ENCODE results near the gene NKAP.
"Not testable (repeated sequence)": the region's sequence is repeated elsewhere in the genome, so short reads cannot be mapped to it uniquely, and the experiment has no call there.

NKAP gene

GRCh38 chrX:119955807-119956570, 12.4 kb upstream of the NKAP start:
- ATAC-seq = peak; percentile 96
- Mint-ChIP-seq H3K27ac (peak overlapping the region in 1 of 2 donors; percentile 54), H3K4me1 (peaks cover 31% of the 10 kb centered on the region), H3K27me3 (peaks cover 42% of the 10 kb centered on the region), H3K4me3 (peak overlapping the region; percentile 24 to 25)
- not testable (repeated sequence) for H3K9me3 Mint-ChIP-seq
- peak; percentile 65 to 85 for DNase-seq

DNA sequence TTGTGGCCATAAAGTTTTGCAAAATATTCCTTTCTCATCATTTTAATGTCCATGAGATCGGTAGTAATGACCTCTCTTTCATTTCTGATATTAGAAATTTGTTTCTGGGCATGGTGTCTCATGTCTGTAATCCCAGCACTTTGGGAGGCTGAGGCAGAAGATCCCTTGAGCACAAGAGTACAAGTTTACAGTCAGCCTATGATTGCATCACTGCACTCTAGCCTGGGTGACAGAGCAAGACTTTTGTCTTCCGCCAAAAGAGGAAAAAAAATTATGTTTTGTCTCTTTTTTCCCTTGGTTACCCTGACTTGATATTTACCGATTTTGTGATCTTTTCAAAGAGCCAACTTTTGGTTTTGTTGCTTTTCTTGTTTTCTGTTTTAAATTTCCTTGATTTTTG, 10.8 kb upstream of the NKAP start:
- H3K4me1 Mint-ChIP-seq = peaks cover 31% of the 10 kb centered on the region
- peak overlapping the region in 1 of 2 donors; percentile 13 for H3K4me3 Mint-ChIP-seq
- no peaks in the 10 kb centered on the region for H3K9me3 Mint-ChIP-seq
- ATAC-seq (no peak), DNase-seq (no peak)
- H3K27me3 Mint-ChIP-seq = peaks cover 28% of the 10 kb centered on the region
- H3K27ac Mint-ChIP-seq = no peak overlapping the region

DNA sequence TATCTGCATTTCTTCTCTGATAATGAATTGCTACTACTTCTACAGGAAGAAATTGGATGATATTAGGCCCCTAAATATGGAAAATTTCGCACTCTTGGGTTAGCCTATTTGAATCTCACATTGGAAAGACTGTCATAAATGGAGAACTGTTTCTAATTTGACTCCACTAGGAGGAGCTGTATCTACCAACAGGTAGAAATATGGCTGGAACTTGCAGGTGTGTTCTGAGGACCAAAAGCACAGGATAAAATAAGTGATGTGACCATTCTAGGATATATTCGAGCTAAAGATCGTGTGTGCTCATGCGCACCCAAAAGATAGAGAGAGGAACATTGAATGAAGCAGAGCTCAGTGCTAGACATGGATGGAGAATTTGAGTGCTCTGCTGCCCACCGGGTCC, 4.8 kb upstream of the NKAP start:
- DNase-seq (no peak), ATAC-seq (no peak)
- H3K27me3 Mint-ChIP-seq = peaks cover under 1% of the 10 kb centered on the region
- peaks cover 8% of the 10 kb centered on the region for H3K4me1 Mint-ChIP-seq
- no peak overlapping the region for H3K4me3 Mint-ChIP-seq
- H3K27ac Mint-ChIP-seq = no peak overlapping the region
- H3K9me3 Mint-ChIP-seq = no peaks in the 10 kb centered on the region

DNA sequence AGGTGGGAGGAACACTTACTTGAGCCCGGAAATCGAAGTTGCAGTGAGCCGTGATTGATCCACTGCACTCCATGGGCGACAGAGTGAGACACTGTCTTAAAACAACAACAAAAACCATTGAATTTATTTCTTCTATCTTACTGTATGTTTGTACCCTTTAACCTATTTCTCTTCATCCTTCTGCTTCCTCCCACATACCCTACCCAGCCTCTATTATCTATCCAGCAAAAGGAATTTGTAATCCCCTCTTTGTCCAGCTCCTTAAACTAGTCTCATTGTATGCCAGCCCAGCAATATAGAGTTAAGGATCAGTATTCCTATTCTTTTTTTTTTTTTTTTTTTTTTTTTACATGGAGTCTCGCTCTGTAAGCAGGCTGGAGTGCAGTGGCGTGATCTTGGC, 1.9 kb upstream of the NKAP start:
- ATAC-seq (no peak), DNase-seq (no peak)
- peaks cover 17% of the 10 kb centered on the region for H3K4me1 Mint-ChIP-seq
- no peaks in the 10 kb centered on the region for H3K27me3 Mint-ChIP-seq
- H3K4me3 Mint-ChIP-seq = no peak overlapping the region
- no peak overlapping the region for H3K27ac Mint-ChIP-seq
- H3K9me3 Mint-ChIP-seq = no peaks in the 10 kb centered on the region

DNA sequence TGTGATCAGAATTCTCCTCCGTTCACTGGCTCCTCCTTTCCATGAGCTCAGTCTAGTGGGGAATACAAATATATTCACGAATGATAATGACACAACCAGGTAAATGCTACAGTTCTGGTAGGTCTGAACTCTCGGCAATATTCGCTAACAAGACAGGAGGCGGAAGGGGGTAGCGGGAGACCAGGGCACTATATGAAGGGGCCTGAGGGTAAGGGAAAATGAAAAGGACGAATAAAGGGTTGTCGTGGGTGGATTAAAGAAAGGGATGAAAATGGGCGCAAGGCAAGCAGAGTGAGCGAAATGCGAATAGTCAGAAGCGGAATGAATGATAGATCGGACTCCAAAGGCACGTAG, 743 bp downstream of the NKAP start:
- DNase-seq (no peak), ATAC-seq (peak; percentile 41)
- Mint-ChIP-seq H3K9me3 (no peaks in the 10 kb centered on the region), H3K4me1 (peaks cover 9% of the 10 kb centered on the region), H3K27ac (peak overlapping the region; percentile 96 to 99), H3K27me3 (no peaks in the 10 kb centered on the region), H3K4me3 (peak overlapping the region; percentile 89 to 95)

DNA sequence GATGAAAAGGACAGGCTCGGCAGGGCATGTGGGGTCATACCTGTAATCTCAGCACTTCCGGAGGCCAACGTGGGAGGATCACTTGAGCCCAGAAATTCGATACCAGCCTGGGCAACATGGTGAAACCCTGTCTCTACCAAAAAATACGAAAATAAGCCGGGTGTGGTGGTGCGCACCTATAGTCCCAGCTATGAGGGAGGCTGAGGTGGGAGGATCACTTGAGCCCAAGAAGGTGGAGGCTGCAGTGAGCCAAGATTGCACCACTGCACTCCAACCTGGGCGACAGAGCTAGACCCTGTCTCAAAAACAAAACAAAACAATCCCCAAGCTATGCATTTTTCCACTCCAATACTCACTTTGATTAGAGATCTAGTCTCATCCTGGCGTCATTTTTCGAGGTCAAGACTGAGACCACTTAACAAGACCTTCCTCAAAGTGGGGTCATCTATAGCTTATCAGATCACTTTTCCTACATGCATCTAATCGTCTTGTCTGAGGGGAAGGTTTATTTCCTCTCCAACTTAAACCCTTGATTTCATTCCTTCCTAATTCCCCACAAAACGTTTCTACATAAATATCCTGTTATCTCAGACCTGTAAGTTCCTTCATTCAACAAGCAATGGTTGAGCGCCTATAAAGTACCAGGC, 1.3 kb downstream of the NKAP start:
- peak overlapping the region; percentile 89 to 95 for H3K4me3 Mint-ChIP-seq
- no peak for DNase-seq
- H3K27me3 Mint-ChIP-seq = no peaks in the 10 kb centered on the region
- H3K27ac Mint-ChIP-seq = peak overlapping the region; percentile 96 to 99
- H3K9me3 Mint-ChIP-seq = no peaks in the 10 kb centered on the region
- peaks cover 9% of the 10 kb centered on the region for H3K4me1 Mint-ChIP-seq
- ATAC-seq = no peak

GRCh38 chrX:119941336-119941735, 2.2 kb downstream of the NKAP start:
- Mint-ChIP-seq H3K27ac (no peak overlapping the region), H3K9me3 (no peaks in the 10 kb centered on the region), H3K4me3 (peak overlapping the region; percentile 89 to 95), H3K27me3 (no peaks in the 10 kb centered on the region), H3K4me1 (peaks cover 9% of the 10 kb centered on the region)
- DNase-seq = no peak
- no peak for ATAC-seq

DNA sequence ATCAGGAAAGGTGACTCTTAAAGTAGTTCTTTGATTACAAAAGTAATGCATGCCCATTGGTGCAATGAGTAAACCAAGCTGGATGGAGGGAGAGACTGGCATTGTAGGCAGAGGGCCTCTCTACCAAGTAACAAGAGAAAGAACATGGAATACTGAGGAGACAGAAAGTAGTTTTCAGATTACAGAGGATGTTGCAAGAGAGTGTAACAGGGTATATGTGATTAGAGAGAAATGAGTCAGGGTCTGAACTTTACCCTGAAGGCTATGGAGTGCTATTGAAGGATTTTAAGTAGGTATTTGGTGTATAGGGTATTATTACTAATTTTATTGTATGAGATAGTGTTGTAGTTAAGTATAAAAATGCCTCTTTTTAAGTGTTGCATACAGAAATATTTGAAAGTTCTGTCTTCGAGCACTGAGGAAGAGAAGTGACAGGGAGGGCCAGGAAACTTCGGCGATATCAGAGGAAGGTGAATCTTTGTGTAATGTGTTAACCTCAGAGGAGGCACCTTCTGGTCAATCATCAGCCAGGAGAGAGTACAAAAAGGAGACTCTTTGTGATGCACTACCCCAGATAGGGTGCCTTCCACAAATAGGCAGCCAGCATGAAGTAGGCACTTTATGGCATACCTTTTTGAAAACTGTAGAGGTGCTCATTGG, 8.2 kb downstream of the NKAP start:
- DNase-seq = no peak
- Mint-ChIP-seq H3K9me3 (no peaks in the 10 kb centered on the region), H3K27me3 (no peaks in the 10 kb centered on the region), H3K4me3 (no peak overlapping the region), H3K4me1 (no peaks in the 10 kb centered on the region), H3K27ac (peak overlapping the region in 1 of 2 donors; percentile 66)
- ATAC-seq = no peak

DNA sequence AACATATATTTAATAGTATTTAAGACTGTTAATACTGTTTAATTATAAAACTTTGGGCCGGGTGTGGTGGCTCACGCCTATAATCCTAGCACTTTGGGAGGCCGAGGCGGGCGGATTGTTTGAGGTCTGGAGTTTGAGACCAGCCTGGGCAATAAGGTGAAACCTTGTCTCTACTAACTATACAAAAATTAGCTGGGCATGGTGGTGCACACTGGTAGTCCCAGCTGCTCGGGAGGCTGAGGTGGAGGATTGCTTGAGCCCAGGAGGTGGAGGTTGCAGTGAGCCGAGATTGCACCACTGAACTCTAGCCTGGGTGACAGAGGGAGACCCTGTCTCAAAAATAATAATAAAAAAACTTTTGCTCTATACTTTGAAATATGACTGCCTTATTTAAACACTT, 21.2 kb downstream of the NKAP start:
- not testable (repeated sequence) for H3K4me1 Mint-ChIP-seq, H3K27me3 Mint-ChIP-seq, DNase-seq, H3K9me3 Mint-ChIP-seq, H3K4me3 Mint-ChIP-seq, H3K27ac Mint-ChIP-seq, ATAC-seq

DNA sequence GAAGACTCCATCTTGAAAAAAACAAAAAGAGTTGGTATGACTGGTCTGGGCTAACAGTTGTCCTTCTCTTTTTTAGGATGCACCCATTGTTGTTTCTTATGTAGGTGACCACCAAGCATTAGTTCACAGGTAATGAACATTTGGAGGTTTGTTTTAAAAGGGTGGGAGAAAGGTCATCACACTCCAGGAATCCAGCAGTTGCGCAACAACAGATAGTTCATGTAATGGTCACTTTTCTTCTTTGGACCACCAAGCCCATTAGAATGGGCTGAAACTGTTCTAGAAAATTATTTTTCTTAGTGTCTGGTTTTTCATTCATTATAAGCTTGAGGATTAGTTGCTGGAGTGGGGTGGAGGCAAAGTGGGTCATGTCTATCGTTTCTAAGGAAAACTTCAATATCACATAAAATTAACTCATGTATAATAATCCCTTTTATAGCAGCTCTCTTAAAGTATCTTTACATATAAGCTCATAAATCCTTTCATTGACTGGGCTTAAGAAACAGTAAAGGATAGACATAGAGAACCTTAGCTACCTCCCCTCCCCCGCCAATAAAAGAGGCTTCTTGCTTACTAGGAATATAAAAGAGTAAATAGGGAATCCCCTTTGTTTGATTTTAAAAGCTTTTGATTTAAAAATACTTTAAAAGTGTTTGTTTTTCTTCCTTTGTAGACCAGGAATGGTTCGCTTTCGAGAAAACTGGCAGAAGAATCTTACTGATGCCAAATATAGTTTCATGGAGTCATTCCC, 23.5 kb downstream of the NKAP start:
- Mint-ChIP-seq H3K27me3 (no peaks in the 10 kb centered on the region), H3K4me3 (no peak overlapping the region), H3K4me1 (no peaks in the 10 kb centered on the region), H3K9me3 (no peaks in the 10 kb centered on the region), H3K27ac (peak overlapping the region in 1 of 2 donors; percentile 54)
- DNase-seq = no peak
- no peak for ATAC-seq

GRCh38 chrX:119917877-119918276, 25.7 kb downstream of the NKAP start:
- Mint-ChIP-seq H3K27ac (peak overlapping the region in 1 of 2 donors; percentile 88), H3K27me3 (no peaks in the 10 kb centered on the region), H3K4me1 (no peaks in the 10 kb centered on the region), H3K9me3 (no peaks in the 10 kb centered on the region), H3K4me3 (no peak overlapping the region)
- ATAC-seq (no peak), DNase-seq (no peak)

- ATAC-seq = no peak
- no peaks in the 10 kb centered on the region for H3K27me3 Mint-ChIP-seq
- H3K4me1 Mint-ChIP-seq = no peaks in the 10 kb centered on the region
- H3K4me3 Mint-ChIP-seq = no peak overlapping the region
- no peak overlapping the region for H3K27ac Mint-ChIP-seq
- no peaks in the 10 kb centered on the region for H3K9me3 Mint-ChIP-seq
- no peak for DNase-seq
Observed at GRCh38 chrX:119916310-119916709, 27.2 kb downstream of the NKAP start.

GRCh38 chrX:119900976-119901375, 42.6 kb downstream of the NKAP start:
- DNase-seq = no peak
- H3K4me1 Mint-ChIP-seq = no peaks in the 10 kb centered on the region
- no peak overlapping the region for H3K27ac Mint-ChIP-seq
- H3K27me3 Mint-ChIP-seq = no peaks in the 10 kb centered on the region
- no peaks in the 10 kb centered on the region for H3K9me3 Mint-ChIP-seq
- ATAC-seq = no peak
- no peak overlapping the region for H3K4me3 Mint-ChIP-seq

DNA sequence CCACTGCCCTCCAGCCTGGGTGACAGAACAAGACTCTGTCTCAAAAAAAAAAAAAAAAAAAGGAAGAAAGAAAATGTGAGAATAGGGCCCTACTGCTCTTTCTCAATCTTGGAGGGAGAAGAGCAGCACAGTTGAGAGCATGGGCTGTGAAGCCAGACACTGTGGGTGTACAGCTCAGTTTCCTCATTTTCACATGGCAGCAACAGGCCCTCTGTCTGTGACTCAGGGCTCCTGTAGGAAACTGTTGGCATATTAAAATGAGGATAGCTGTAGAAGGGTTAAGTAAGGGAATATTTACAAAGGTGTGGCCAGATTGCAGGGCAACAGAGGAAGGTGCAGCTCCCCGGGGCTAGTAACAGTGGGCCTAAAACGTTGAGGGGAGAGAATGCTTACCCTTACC, 44.4 kb downstream of the NKAP start:
- Mint-ChIP-seq H3K9me3 (no peaks in the 10 kb centered on the region), H3K4me3 (no peak overlapping the region), H3K27ac (no peak overlapping the region), H3K4me1 (no peaks in the 10 kb centered on the region), H3K27me3 (no peaks in the 10 kb centered on the region)
- DNase-seq (no peak), ATAC-seq (no peak)

DNA sequence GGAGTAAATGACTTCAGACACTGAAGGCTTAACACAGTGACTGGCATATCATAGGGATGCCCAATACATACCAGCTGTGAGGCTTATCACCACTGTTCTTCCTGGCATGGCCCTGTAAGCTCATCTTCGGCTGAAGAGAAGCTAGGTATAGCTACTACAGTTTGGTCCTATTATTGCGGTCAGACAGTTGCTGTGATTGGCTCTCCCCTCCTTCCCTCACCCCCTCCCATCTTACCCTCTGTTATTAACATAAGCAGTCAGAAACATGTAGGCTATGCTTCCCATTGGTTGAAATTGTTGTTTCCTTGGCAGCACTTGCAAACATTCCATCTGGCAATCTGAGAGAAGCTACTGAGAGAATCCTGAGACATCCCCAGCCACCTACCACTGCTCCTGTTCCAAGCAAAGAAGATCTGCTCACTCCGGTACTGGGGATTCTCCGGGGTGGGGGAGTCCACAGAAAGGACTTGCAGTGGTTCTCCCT, 47.7 kb downstream of the NKAP start, which contains the start of gene AKAP14:
AKAP14 (plus strand) TSS at position 51 of the 484 bp plus-strand sequence. CDS start 7,331 bp downstream, outside the sequence.
- Mint-ChIP-seq H3K27ac (no peak within 1 kb of the TSS), H3K4me1 (no peaks in the 10 kb centered on the region), H3K9me3 (no peaks in the 10 kb centered on the region), H3K4me3 (no peak within 1 kb of the TSS), H3K27me3 (no peaks in the 10 kb centered on the region)
- DNase-seq (no peak), ATAC-seq (no peak)

Measured in stimulated activated naive CD8-positive, alpha-beta T cell treated with anti-CD3 and anti-CD28 coated beads, Interleukin-15, amount 100 ng/mL, for 72 hours (primary cell).